GM18873 (cell line): Measurements from ENCODE around the gene STAT1.
"Not testable (repeated sequence)": the region's sequence is repeated elsewhere in the genome, so short reads cannot be mapped to it uniquely, and the experiment has no call there.

Experiments
- ATAC-seq: cut with Tn5 transposase; IDR thresholded peaks from one replicate; pipeline ENCODE4 v1.9.1; 2021; ENCODE audit warnings: mild to moderate bottlenecking, moderate library complexity, moderate number of reproducible peaks; ENCODE audit not compliant: unreplicated experiment, low FRiP score

The STAT1 gene

GRCh38 chr2:191009541-191010374 is 4.2 kb downstream of the STAT1 start:
- no peak for ATAC-seq

- no peak for ATAC-seq
These were observed 5.7 kb downstream of the STAT1 start for GRCh38 chr2:191008286-191008685.

- no peak for ATAC-seq
These were observed 6.8 kb downstream of the STAT1 start for GRCh38 chr2:191006997-191007783.

GRCh38 chr2:191006297-191006696 is 7.7 kb downstream of the STAT1 start:
- no peak for ATAC-seq

- no peak for ATAC-seq
These were observed 10.3 kb downstream of the STAT1 start for GRCh38 chr2:191003405-191004309.

DNA sequence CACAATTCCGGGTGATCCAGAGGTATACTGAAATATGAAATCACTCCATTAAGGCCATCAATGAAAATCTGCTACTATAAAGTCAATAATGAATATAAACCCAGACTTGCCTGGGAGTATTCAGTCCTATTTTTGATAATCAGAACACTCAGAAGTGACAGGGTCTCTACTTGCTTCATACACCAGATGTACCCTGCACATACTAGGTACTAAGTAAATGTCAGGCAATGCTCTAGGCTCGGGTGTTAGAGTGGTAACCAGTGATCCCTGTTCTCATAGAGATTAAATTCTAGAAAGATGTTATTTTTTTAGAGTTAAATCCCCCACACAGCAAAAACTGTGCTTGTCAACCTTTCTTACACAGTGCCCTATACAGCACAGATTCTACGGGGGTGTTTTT is 12.3 kb downstream of the STAT1 start:
- no peak for ATAC-seq

DNA sequence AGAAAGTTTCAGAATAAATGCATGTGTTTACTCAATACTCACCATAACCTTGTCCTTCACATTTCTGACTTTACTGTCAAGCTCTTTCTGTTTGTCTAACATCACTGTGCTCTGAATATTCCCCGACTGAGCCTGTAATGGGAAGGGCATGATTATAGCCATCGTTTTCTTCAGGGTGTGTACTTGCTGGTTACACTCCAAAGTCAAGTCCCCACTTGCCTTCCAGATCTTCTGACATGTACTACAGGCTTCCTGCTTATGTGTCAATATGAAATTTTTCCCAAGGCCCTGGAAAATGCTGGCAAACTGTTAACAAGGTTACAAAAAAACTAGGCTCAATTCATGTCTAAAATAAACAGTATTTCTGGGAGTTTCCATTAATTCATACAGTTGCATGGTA is 12.9 kb downstream of the STAT1 start:
- ATAC-seq: no peak

GRCh38 chr2:190999949-191000665 is 13.9 kb downstream of the STAT1 start:
- no peak for ATAC-seq

DNA sequence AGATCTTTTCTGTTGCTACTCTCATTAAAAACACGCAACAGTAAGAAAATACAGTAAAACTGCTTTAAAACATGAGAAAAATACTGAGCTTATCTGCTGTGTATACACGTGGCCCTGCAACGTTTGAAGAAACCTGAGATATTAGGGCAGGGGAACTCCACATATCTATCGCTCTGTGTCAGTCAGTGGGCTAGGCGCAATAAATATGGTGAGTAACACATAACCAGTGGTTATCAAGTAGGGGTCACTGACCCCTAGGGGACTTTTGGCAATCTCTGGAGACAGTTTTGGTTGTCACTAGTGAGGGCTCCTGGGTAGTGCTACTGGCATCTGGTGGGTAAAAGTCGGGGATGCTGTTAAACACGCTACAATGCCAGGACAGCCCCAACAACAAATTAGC is 14.9 kb downstream of the STAT1 start:
- no peak for ATAC-seq

DNA sequence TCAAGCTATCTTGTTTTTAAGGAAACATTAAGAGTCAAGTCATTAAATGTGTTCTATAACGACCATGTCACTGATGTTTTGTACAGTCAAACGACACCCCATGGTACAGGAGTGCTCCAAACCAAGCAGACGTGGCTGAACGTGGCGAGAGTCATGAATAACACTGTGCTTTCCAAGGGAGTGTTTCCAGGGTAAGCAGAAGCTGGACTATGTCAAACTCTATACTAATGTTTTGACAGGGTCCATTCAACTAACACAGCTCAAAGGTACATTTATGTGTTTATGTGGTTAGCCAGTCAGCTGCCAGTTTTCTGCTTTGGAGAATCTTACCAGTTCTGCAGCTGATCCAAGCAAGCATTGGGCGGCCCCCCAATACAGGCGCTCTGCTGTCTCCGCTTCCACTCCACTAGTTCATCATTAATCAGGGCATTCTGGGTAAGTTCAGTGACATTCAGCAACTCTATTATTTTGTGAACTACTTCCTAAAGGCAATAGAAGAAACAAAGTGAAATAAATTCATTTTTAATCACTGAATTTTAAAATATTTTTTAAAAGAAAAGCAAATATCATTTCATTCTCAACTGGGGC is 16.4 kb downstream of the STAT1 start:
- ATAC-seq: no peak

- no peak for ATAC-seq
These were observed 17.0 kb downstream of the STAT1 start for GRCh38 chr2:190996947-190997346.

- ATAC-seq: no peak
These were observed 17.5 kb downstream of the STAT1 start for GRCh38 chr2:190996338-190996946.

GRCh38 chr2:190995315-190995714 is 18.7 kb downstream of the STAT1 start:
- ATAC-seq: not testable (repeated sequence)

DNA sequence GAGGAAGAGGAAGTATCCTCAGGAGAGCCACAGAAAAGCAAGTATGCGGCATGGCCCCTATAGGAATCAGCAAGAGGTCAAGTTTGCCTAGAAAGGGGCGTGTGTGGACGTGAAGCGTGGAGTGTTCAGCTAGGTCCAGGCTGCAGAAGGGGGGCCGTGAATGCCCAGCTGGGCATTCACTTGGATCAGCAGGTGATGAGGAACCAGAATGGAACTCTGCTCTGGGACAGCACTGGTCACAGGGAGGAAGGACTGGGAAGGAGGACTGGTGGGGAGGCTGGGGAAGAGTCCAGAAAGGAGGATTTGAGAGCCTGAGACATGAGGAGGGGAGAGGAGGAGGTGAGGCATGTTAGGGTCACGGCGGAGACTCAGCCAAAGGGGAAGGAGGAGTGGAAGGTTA is 19.8 kb downstream of the STAT1 start:
- no peak for ATAC-seq

GRCh38 chr2:190993292-190993643 is 20.7 kb downstream of the STAT1 start:
- ATAC-seq: no peak

DNA sequence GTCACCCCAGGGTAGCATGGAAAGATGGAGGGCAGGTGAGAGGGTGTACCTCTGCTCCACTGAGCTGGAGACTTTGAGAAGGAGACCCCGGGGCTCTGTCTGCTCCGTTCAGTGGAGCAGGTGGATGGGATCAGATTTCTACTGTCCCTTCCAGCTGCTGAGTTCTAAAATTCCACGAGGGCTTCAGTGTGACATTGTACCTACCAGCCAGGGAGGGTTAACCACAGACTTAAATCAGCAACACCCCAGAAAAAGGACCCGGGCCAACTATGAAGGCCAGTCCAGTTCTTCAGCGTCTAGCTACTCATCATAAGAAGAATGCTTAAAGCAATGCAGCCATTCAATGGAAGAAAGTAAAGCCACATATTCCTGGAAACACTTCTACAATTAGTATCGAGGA is 23.8 kb downstream of the STAT1 start:
- no peak for ATAC-seq

GRCh38 chr2:190988910-190989309 is 25.1 kb downstream of the STAT1 start:
- no peak for ATAC-seq

DNA sequence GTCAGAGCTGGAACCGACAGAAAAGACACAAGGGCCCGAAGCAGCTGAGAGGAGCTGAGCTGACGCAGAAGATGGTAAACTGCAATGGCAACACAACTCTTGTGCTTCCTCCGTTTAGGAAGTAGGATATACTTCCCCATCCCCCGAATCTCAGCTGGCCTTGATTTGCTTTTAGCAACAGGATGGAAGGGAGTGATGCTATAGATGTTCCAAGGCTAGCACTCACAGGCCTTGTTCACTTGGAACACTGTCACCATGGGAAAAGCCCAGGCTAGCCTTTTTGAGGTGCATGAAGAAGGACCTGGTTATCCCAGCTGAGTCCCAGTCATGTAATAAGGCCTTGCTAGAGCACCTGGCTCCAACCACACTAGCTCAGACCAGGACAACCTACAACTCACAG is 26.0 kb downstream of the STAT1 start:
- ATAC-seq: no peak

DNA sequence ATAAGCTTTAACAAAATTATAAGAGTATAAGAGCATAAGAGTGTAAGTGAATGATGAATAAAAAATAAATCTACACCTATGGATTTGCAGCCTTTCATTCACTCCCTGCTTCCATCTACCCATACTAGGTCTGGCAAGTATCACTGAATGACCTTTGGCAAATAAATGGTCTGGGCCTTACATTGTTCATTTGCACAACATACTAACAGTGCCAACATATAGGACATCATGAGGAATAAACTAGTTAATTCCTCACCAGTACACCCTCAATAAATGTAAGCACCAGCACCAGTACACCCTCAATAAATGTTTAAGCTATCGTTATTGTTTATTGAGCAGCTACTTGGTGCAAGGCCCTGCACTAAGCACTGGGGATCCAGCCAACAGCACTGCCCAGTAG is 26.9 kb downstream of the STAT1 start:
- no peak for ATAC-seq
